NCI-H345 treated with DMSO at 0.1 percent for 48 hours (cell line): ENCODE measurements around the gene ANP32D.
"Not testable (repeated sequence)": the region's sequence is repeated elsewhere in the genome, so short reads cannot be mapped to it uniquely, and the experiment has no call there.

ENCODE experiments used
- DNase-seq: peaks from one replicate; lab custom pipeline; 2025; ENCODE audit not compliant: unreplicated experiment; lab: John Stamatoyannopoulos, UW

The ANP32D gene

DNA sequence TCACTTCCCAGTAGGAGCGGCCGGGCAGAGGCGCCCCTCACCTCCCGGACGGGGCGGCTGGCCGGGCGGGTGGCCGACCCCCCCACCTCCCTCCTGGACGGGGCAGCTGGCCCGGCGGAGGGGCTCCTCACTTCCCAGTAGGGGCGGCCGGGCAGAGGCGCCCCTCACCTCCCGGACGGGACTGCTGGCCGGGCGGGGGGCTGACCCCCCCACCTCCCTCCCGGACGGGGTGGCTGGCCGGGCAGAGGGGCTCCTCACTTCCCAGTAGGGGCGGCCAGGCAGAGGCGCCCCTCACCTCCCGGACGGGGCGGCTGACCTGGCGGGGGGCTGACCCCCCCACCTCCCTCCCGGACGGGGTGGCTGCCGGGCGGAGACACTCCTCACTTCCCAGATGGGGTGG lies 27.9 kb downstream of the ANP32D start:
- not testable (repeated sequence) for DNase-seq

DNA sequence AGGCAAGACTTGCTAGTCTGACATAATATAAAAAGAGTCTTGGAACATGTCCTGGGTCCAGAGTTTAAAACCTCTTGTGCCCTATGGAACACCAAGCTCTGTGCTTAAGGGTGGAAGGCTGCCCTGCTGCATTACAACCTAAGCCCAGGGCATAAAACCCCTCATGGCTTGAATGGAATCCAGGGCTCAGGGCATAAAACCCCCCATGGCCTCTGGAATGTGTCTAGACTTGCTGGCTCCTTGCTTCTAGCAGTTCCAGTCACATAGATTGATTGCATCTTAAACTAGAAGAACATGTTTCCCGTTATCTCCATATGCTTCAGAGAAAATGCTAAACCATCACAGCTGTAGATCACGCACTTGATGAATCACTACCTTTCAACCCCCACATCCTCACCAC lies 34.5 kb downstream of the ANP32D start:
- DNase-seq, result not testable (repeated sequence)

DNA sequence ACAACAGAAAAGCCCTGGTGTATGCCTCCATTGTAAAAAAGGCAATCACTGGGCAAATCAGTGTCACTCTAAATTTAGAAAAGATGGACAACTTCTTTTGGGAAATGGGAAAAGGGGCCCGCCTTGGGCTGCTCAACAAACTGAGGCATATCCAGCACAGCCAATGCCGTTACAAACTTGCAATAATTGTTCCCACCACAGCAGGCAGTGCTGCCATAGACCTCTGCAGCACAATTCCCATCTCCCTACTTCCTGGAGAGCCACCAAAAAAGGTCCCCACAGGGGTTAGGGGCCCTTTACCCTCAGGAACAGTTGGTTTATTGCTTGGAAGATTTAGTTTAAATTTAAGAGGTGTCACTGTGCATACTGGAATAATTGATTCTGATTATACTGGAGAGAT lies 36.6 kb downstream of the ANP32D start:
- DNase-seq, result no peak

DNA sequence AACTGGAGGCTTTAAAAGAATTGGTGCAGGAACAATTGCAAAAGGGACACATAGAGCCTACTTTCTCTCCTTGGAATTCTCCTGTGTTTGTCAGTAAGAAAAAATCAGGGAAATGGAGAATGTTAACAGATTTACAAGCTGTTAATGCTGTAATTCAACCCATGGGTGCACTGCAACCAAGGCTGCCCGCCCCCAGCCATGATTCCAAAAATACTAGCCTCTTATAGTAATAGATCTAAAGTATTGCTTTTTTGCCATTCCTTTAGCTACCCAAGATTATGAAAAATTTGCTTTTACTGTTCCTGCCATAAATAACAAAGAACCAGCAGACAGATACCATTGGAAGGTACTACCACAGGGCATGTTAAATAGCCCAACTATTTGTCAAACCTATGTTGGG lies 37.8 kb downstream of the ANP32D start:
- no peak for DNase-seq

DNA sequence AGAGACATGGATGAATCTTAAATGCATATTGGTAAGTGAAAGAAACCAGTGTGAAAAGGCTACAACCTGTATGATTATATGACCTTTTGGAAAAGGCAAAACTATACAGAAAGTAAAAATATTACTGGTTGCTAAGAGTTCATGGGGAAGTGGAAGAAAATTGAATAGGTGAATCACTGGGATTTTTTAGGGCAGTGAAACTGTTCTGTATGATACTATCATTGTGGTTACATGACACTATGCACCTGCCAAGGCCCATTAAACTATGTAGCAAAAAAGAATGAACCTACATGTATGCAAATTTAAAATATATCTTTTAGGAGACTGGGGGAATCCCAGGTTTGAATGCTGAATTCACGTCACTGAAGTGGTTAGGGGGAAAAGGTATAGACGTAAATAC lies 40.5 kb downstream of the ANP32D start:
- no peak for DNase-seq

DNA sequence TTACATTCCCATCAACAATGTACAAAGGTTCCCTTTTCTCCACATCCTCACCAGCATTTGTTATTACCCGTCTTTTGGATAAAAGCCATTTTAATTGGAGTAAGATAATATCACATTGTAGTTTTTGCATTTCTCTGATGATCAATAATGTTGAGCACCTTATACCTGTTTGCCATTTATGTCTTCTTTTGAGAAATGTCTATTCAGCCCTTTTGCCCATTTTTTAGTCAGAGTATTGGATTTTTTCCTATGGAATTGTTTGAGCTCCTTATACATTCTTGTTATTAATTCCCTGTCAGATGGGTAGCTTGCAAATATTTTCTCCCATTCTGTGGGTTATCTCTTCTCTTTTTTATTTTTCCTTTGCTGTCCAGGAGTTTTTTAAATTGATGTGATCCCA lies 42.4 kb downstream of the ANP32D start:
- DNase-seq, result no peak

DNA sequence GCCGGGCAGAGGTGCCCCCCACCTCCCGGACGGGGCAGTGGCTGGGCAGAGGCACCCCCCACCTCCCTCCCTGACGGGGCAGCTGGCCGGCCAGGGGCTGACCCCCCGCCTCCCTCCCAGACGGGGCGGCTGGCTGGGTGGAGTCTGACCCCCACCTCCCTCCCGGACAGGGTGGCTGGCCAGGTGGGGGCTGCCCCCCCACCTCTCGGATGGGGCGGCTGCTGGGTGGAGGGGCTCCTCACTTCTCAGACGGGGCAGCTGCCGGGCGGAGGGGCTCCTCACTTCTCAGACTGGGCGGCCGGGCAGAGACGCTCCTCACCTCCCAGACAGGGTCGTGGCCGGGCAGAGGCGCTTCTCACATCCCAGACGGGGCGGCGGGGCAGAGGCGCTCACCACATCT lies 48.0 kb downstream of the ANP32D start:
- not testable (repeated sequence) for DNase-seq
